Ascending aorta (tissue), 2 donors: ENCODE measurements around the gene ISG15. TPM values are rescaled to one million over a fixed set of nuclear protein-coding genes. Genes with fewer than 3 reads are reported as not detected.

Source experiments
- DNase-seq, 2 donors: peaks; one replicate each; pipeline ENCODE4 v3.0.0-alpha.2; 2019; ENCODE audit warnings: low spot score in 2 of 2
- H3K27ac ChIP-seq, 2 donors: fragments of 200-600 bp; sonication (generic); one replicate each; pipeline ENCODE4 v1.5.1; 2016 to 2017; ENCODE audit warnings: mild to moderate bottlenecking in 1 of 2
- H3K27me3 ChIP-seq: fragments of 200-600 bp; sonication (generic); one replicate; pipeline ENCODE4 v1.5.1; 2017
- H3K36me3 ChIP-seq, 2 donors: fragments of 200-600 bp; sonication (generic); one replicate each; pipeline ENCODE4 v1.5.1; 2016
- H3K4me1 ChIP-seq, 2 donors: fragments of 200-600 bp; sonication (generic); one replicate each; pipeline ENCODE4 v1.5.1; 2016 to 2017; ENCODE audit warnings: mild to moderate bottlenecking in 1 of 2
- H3K4me3 ChIP-seq, 2 donors: fragments of 200-600 bp; sonication (generic); one replicate each; pipeline ENCODE4 v1.5.1; 2016 to 2017; ENCODE audit warnings: mild to moderate bottlenecking in 1 of 2
- H3K9me3 ChIP-seq, 2 donors: fragments of 200-600 bp; sonication (generic); one replicate each; pipeline ENCODE4 v1.5.1; 2016
- intact Hi-C: fragments of 100-400 bp; cut with DNase I; formaldehyde crosslinking; loops from one replicate; pipeline ENCODE4 v1.15.1; 2023
- total RNA-seq: library from RNA; depleted of rRNA; stranded (reverse); fragments of >200 nt; gene quantifications from one replicate; pipeline ENCODE4 v1.1.0, GENCODE V29; 2016
- TF ChIP-seq, protein P1 (sequence below), 3 experiments: fragments of 200-600 bp in 2 of 3; fragments of 450-650 bp in 1 of 3; sonication (generic) in 2 of 3; IDR thresholded peaks; one replicate each; pipeline ENCODE4 v1.5.1; 2016 to 2019; ENCODE audit warnings: antibody characterized with exemption in 3 of 3, mild to moderate bottlenecking in 1 of 3, moderate library complexity in 1 of 3

ISG15 gene
- total RNA-seq, 1 donor from 2014 or later = 125 TPM

- DNase-seq = no peak
- Histone ChIP-seq H3K4me1 (no peaks in the 10 kb centered on the region), H3K9me3 (no peaks in the 10 kb centered on the region), H3K27ac (no peak overlapping the region), H3K27me3 (no peaks in the 10 kb centered on the region), H3K36me3 (peaks cover 5% of the 10 kb centered on the region in 2 donors), H3K4me3 (no peak overlapping the region)
- TF ChIP-seq, protein P1, sequence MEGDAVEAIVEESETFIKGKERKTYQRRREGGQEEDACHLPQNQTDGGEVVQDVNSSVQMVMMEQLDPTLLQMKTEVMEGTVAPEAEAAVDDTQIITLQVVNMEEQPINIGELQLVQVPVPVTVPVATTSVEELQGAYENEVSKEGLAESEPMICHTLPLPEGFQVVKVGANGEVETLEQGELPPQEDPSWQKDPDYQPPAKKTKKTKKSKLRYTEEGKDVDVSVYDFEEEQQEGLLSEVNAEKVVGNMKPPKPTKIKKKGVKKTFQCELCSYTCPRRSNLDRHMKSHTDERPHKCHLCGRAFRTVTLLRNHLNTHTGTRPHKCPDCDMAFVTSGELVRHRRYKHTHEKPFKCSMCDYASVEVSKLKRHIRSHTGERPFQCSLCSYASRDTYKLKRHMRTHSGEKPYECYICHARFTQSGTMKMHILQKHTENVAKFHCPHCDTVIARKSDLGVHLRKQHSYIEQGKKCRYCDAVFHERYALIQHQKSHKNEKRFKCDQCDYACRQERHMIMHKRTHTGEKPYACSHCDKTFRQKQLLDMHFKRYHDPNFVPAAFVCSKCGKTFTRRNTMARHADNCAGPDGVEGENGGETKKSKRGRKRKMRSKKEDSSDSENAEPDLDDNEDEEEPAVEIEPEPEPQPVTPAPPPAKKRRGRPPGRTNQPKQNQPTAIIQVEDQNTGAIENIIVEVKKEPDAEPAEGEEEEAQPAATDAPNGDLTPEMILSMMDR (IDR thresholded peaks at IDR 0.05) = no peak
- intact Hi-C loops = no loop called here
Observed at GRCh38 chr1:1051127-1051810, 38.0 kb downstream of the ISG15 start.

DNA sequence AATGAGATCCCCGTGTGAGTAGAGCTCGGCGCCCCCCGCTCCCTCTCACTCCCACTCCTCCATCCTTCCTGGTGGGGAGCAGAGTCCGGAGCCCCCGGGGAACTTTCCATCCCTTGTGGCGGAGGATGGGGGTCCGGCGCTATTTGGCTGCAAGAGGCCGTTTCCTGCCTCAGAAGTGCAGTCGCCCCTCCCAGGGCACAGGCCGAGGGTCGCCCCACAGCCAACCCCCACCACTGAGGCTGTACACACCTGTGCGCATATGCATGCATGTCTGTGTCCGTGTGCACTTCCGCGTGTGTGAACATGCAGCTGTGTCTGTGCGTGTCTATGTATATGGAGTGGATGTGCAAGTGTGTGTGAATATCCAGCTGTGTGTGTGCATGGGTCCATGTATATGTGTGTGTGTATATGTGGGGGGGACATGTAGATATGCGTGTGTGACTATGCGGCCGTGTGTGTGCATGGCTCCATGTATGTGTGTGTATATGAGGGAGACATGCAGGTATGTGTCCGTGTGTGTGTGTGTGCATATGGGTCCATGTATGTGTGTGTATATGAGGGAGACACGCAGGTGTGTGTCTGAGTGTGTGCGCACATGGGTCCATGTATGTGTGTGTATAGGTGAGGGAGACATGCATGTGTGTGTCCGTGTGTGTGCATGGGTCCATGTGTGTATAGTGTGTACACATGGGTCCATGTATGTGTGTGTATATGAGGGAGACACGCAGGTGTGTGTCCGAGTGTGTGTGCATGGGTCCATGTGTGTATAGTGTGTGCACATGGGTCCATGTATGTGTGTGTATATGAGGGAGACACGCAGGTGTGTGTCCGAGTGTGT lies 38.9 kb downstream of the ISG15 start:
- no peaks in the 10 kb centered on the region for H3K36me3 ChIP-seq
- DNase-seq = no peak
- intact Hi-C loops = no loop called here
- no peak overlapping the region for H3K27ac ChIP-seq
- H3K27me3 ChIP-seq = no peaks in the 10 kb centered on the region
- TF ChIP-seq, protein P1 (IDR thresholded peaks at IDR 0.05) = no peak
- H3K4me3 ChIP-seq = no peak overlapping the region
- H3K9me3 ChIP-seq = no peaks in the 10 kb centered on the region
- no peaks in the 10 kb centered on the region for H3K4me1 ChIP-seq

DNA sequence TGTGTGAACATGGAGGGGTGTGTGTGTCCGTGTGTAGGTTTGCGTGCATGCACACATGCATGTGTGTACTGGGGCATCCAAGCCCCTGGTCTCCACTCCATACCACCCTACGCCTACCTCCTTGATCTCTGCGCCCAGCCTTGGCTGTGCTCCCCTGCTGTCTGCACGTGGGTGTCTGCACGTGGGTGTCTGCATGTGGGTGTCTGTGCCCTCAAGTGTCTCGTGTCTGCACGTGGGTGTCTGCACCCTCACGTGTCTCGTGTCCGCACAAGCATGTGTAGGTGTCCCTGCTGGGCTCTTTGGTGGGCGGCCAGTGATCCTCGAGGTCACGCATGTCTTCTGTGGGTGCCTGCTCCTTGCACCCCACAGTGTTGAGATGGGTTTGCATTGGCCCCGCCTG lies 39.7 kb downstream of the ISG15 start:
- Histone ChIP-seq H3K27me3 (no peaks in the 10 kb centered on the region), H3K27ac (no peak overlapping the region), H3K9me3 (no peaks in the 10 kb centered on the region), H3K4me1 (no peaks in the 10 kb centered on the region), H3K4me3 (no peak overlapping the region), H3K36me3 (no peaks in the 10 kb centered on the region)
- DNase-seq = no peak
- intact Hi-C loops = no loop called here
- TF ChIP-seq, protein P1 (IDR thresholded peaks at IDR 0.05) = no peak

DNA sequence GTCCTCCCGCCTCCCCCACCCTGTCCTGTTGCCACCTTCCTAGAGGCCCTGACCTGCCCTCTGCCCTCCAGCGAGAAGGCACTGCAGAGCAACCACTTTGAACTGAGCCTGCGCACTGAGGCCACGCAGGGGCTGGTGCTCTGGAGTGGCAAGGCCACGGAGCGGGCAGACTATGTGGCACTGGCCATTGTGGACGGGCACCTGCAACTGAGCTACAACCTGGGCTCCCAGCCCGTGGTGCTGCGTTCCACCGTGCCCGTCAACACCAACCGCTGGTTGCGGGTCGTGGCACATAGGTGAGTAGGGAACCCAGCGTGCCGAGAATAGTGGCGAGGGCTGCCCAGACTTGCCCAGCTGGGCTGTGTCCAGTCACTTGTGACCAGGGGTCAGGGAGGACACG lies 40.4 kb downstream of the ISG15 start:
- TF ChIP-seq, protein P1 (IDR thresholded peaks at IDR 0.05) = no peak
- Histone ChIP-seq H3K4me3 (no peak overlapping the region), H3K27me3 (no peaks in the 10 kb centered on the region), H3K27ac (no peak overlapping the region), H3K9me3 (no peaks in the 10 kb centered on the region), H3K4me1 (no peaks in the 10 kb centered on the region), H3K36me3 (no peaks in the 10 kb centered on the region)
- intact Hi-C loops = no loop called here
- DNase-seq = no peak

DNA sequence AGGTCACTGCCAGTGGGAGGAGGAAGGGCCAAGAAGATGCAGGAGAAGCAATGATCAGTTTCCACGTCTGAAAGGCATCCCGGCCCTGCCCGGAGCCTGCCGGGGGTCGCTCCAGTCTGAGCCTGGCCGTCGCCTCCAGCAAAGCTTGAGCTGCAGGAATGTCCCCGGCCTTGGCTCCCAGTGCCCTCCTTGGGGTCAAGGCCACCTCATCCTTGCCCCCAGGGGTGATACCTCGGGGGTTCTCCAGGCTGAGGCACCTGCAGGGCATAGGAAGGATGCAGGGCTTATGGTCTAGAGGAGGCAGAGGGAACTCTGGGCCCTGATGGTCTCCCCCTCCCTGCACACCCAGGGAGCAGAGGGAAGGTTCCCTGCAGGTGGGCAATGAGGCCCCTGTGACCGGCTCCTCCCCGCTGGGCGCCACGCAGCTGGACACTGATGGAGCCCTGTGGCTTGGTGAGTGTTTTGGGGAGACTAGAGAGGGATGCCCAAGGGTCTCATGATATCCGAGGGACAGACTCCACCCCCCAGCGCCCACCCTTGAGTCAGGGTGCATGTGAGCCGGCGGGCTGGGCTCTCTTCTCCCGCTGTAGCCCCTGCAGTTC lies 40.9 kb downstream of the ISG15 start:
- Histone ChIP-seq H3K27me3 (peaks cover 2% of the 10 kb centered on the region), H3K27ac (no peak overlapping the region), H3K4me1 (peaks cover 3 to 4% of the 10 kb centered on the region in 2 donors), H3K36me3 (no peaks in the 10 kb centered on the region), H3K9me3 (no peaks in the 10 kb centered on the region), H3K4me3 (no peak overlapping the region)
- intact Hi-C loops = no loop called here
- TF ChIP-seq, protein P1 (IDR thresholded peaks at IDR 0.05) = no peak
- no peak for DNase-seq
